A549 (cell line): ENCODE measurements around the gene HSD17B13. TPM values are rescaled to one million over a fixed set of nuclear protein-coding genes. Genes with fewer than 3 reads are reported as not detected.
"Not testable (repeated sequence)": the region's sequence is repeated elsewhere in the genome, so short reads cannot be mapped to it uniquely, and the experiment has no call there.

Source experiments
- ATAC-seq, 2 experiments: fragments of 200-7000 bp in 1 of 2; fragments of >200 bp in 1 of 2; cut with Nextera tagmentation in 1 of 2; cut with Tn5 transposase in 1 of 2; 3 replicates each; pipeline versions ENCODE4 v1.8.0 to v1.9.1; 2018 to 2020; ENCODE audit warnings: mild to moderate bottlenecking in 1 of 2, moderate library complexity in 1 of 2
- CTCF ChIA-PET: fragments of 300-600 bp; sonication (Branson Sonifier 250); formaldehyde crosslinking; extraction: SDS; loops from one replicate; lab custom pipeline; 2021; ENCODE audit warnings: antibody characterized with exemption, inconsistent platforms; lab: Yijun Ruan, JAX
- POLR2A ChIA-PET: fragments of 350-600 bp; formaldehyde crosslinking; extraction: SDS; loops from one replicate; lab custom pipeline; 2021; ENCODE audit warnings: antibody characterized with exemption, inconsistent platforms; lab: Yijun Ruan, JAX
- DNase-seq, 2 experiments: peaks; one replicate each; pipeline versions ENCODE4 v3.0.0 to v3.0.0-alpha.2; 2011 to 2016; ENCODE audit warnings: low read depth in 1 of 2, low spot score in 1 of 2
- FAIRE-seq: peaks from 2 replicates; lab custom pipeline; 2011; peaks lifted over from hg19 to GRCh38; lab: Jason Lieb, UNC
- H3K27ac ChIP-seq, 2 experiments: fragments of >200 bp; sonication (Bioruptor Twin); formaldehyde crosslinking; 3 replicates each; pipeline ENCODE4 v1.5.1; 2016 to 2017
- H3K4me1 ChIP-seq: fragments of >200 bp; sonication (Bioruptor Twin); formaldehyde crosslinking; 3 replicates; pipeline ENCODE4 v1.6.1; 2016
- H3K4me2 ChIP-seq: fragments of >200 bp; sonication (Bioruptor Twin); formaldehyde crosslinking; 3 replicates; pipeline ENCODE4 v1.6.1; 2016
- H3K4me3 ChIP-seq: fragments of >200 bp; sonication (Bioruptor Twin); formaldehyde crosslinking; 3 replicates; pipeline ENCODE4 v1.5.1; 2016
- H3K9me3 ChIP-seq: fragments of >200 bp; sonication (Bioruptor Twin); formaldehyde crosslinking; 3 replicates; pipeline ENCODE4 v1.6.1; 2016
- CBX2 ChIP-seq: fragments of 200-600 bp; sonication (generic); IDR thresholded peaks from 2 replicates; pipeline ENCODE4 v1.6.1; 2016; ENCODE audit warnings: low read depth, mild to moderate bottlenecking, borderline replicate concordance
- CBX8 ChIP-seq: fragments of 200-600 bp; sonication (generic); IDR thresholded peaks from 2 replicates; pipeline ENCODE4 v1.6.1; 2016
- CEBPB ChIP-seq, 2 experiments: fragments of >200 bp in 1 of 2; sonication (Bioruptor Twin) in 1 of 2; formaldehyde crosslinking in 1 of 2; IDR thresholded peaks; 2 replicates each; pipeline ENCODE4 v1.6.1; 2012 to 2016
- CHD2 ChIP-seq: fragments of 150-350 bp; IDR thresholded peaks from 2 replicates; pipeline ENCODE4 v1.6.1; 2014; ENCODE audit warnings: low read length; ENCODE audit not compliant: partially characterized antibody
- CTCF ChIP-seq: fragments of >200 bp; sonication (Bioruptor Twin); formaldehyde crosslinking; IDR thresholded peaks from 3 replicates; pipeline ENCODE4 v1.5.1; 2016
- ESRRA ChIP-seq: fragments of 150-350 bp; IDR thresholded peaks from 2 replicates; pipeline ENCODE4 v1.6.1; 2014; ENCODE audit warnings: mild to moderate bottlenecking, low read length, borderline replicate concordance
- FOSL2 ChIP-seq, 2 experiments: fragments of 450-650 bp in 1 of 2; fragments of >200 bp in 1 of 2; sonication (Bioruptor Twin) in 1 of 2; formaldehyde crosslinking; IDR thresholded peaks; 2 replicates each; pipeline versions ENCODE4 v1.5.0 to v1.6.1; 2016 to 2020; ENCODE audit warnings: mild to moderate bottlenecking in 1 of 2, moderate library complexity in 1 of 2
- JUNB ChIP-seq: fragments of >200 bp; sonication (Bioruptor Twin); formaldehyde crosslinking; IDR thresholded peaks from 2 replicates; pipeline ENCODE4 v1.6.1; 2016
- KDM5A ChIP-seq: fragments of 200-600 bp; sonication (generic); IDR thresholded peaks from 2 replicates; pipeline ENCODE4 v1.6.1; 2016; ENCODE audit warnings: antibody characterized with exemption, mild to moderate bottlenecking
- NFE2L2 ChIP-seq: fragments of 150-350 bp; conservative IDR thresholded peaks from 2 replicates; pipeline ENCODE4 v1.6.1; 2014; ENCODE audit warnings: low read length
- NR3C1 ChIP-seq: fragments of >200 bp; sonication (Bioruptor Twin); formaldehyde crosslinking; IDR thresholded peaks from 3 replicates; pipeline ENCODE4 v1.6.1; 2017
- PHF8 ChIP-seq: fragments of 200-600 bp; sonication (generic); IDR thresholded peaks from 2 replicates; pipeline ENCODE4 v1.6.1; 2016; ENCODE audit warnings: low read depth, mild to moderate bottlenecking, antibody characterized with exemption, moderate library complexity, borderline replicate concordance
- RAD21 ChIP-seq, 2 experiments: fragments of >200 bp in 1 of 2; sonication (Bioruptor Twin) in 1 of 2; formaldehyde crosslinking in 1 of 2; IDR thresholded peaks in 1 of 2; conservative IDR thresholded peaks in 1 of 2; 2 replicates in 1 of 2; 3 replicates in 1 of 2; pipeline ENCODE4 v1.6.1; 2012 to 2018; ENCODE audit warnings: inconsistent platforms in 1 of 2
- RCOR1 ChIP-seq: fragments of 150-350 bp; IDR thresholded peaks from 2 replicates; pipeline ENCODE4 v1.6.1; 2014; ENCODE audit warnings: antibody characterized with exemption, low read length, low read depth
- REST ChIP-seq: fragments of 200-600 bp; sonication (generic); IDR thresholded peaks from 2 replicates; pipeline ENCODE4 v1.6.1; 2016; ENCODE audit warnings: antibody characterized with exemption, mild to moderate bottlenecking, moderate library complexity
- RNF2 ChIP-seq: fragments of 200-600 bp; sonication (generic); IDR thresholded peaks from 2 replicates; pipeline ENCODE4 v1.6.1; 2016; ENCODE audit warnings: low read depth, mild to moderate bottlenecking, antibody characterized with exemption, moderate library complexity, borderline replicate concordance
- SMC3 ChIP-seq: fragments of >200 bp; sonication (Bioruptor Twin); formaldehyde crosslinking; IDR thresholded peaks from 3 replicates; pipeline ENCODE4 v1.6.1; 2018; ENCODE audit warnings: inconsistent platforms
- TP53 ChIP-seq: fragments of 250-450 bp; sonication (Bioruptor Pico); IDR thresholded peaks from 2 replicates; pipeline ENCODE4 v1.5.0; 2021; ENCODE audit warnings: mild to moderate bottlenecking, moderate library complexity
- WGBS: methylation state at CpG from one replicate; pipeline ENCODE4 v1.1.6; 2017; ENCODE audit errors: missing lambda C conversion rate; 5-methylcytosine and 5-hydroxymethylcytosine counted together
- polyA plus RNA-seq, 4 experiments: library from polyadenylated mRNA; depleted of rRNA in 3 of 4; stranded (reverse); fragments of >200 nt; fragmentation: RNase III in 1 of 4; extraction: RNeasy Plus Mini Kit Qiagen cat#74134 plus additional on column Dnase treatment in 1 of 4; gene quantifications; 2 replicates in 3 of 4; 3 replicates in 1 of 4; pipeline ENCODE4 v1.2.3, GENCODE V29; 2011 to 2017

The HSD17B13 gene
- polyA plus RNA-seq, 2 of the 4 experiments (the other 2 are of a cell fraction), result 0.08 to 0.30 TPM

GRCh38 chr4:87317527-87317926 lies 5.2 kb downstream of the HSD17B13 start:
- Histone ChIP-seq H3K4me3 (no peak overlapping the region), H3K9me3 (no peaks in the 10 kb centered on the region), H3K4me2 (0 out of 3 replicates have a peak overlapping the region, but pooled peaks have one; percentile 9), H3K4me1 (peaks cover 16% of the 10 kb centered on the region), H3K27ac (no peak overlapping the region)
- ChIA-PET POLR2A (no interaction called here), CTCF (no interaction called here)
- peak in 1 of 2 experiments; percentile 45 for DNase-seq
- TF ChIP-seq JUNB (no peak), CEBPB (IDR thresholded peaks at IDR 0.05) (peak; percentile 47 to 49; a peak in 3 of 4 replicates)
- ATAC-seq, result no peak
- no peak for FAIRE-seq
- 8% methylated on average over 1 of the region's 1 CpG for WGBS

GRCh38 chr4:87316961-87317360 lies 5.7 kb downstream of the HSD17B13 start:
- ChIA-PET CTCF (no interaction called here), POLR2A (no interaction called here)
- no peak overlapping the region for H3K4me3 ChIP-seq
- no peak for ATAC-seq
- no peak for TF ChIP-seq CEBPB (IDR thresholded peaks at IDR 0.05)
- TF ChIP-seq REST, result no peak
- no peak for TF ChIP-seq CHD2
- TF ChIP-seq NFE2L2, result no peak
- no peak for TF ChIP-seq FOSL2 (IDR thresholded peaks at IDR 0.05)
- TF ChIP-seq FOSL2 (CRISPR knock-in tag; IDR thresholded peaks at IDR 0.05), result no peak
- no peak for TF ChIP-seq RAD21 (conservative IDR thresholded peaks at IDR 0.05 in 1 of 2, IDR thresholded peaks at IDR 0.05 in 1 of 2)
- TF ChIP-seq TP53 (CRISPR knock-in tag), result no peak
- no peak for TF ChIP-seq NR3C1
- TF ChIP-seq CBX8, result no peak
- no peak for TF ChIP-seq CTCF
- TF ChIP-seq CBX2, result no peak
- TF ChIP-seq SMC3, result no peak
- no peak for TF ChIP-seq RCOR1
- TF ChIP-seq PHF8, result no peak
- no peak for TF ChIP-seq RNF2
- no peak for TF ChIP-seq ESRRA
- no peak for TF ChIP-seq KDM5A
- no peak for FAIRE-seq
- peaks cover 16% of the 10 kb centered on the region for H3K4me1 ChIP-seq
- no peak overlapping the region for H3K27ac ChIP-seq
- no peak for DNase-seq
- 0 out of 3 replicates have a peak overlapping the region, but pooled peaks have one; percentile 9 for H3K4me2 ChIP-seq
- 90% methylated on average over 3 of the region's 3 CpGs for WGBS
- H3K9me3 ChIP-seq, result no peaks in the 10 kb centered on the region

GRCh38 chr4:87315000-87315399 lies 7.7 kb downstream of the HSD17B13 start:
- CTCF ChIA-PET, H3K4me3 ChIP-seq, H3K27ac ChIP-seq, POLR2A ChIA-PET, FAIRE-seq, H3K4me2 ChIP-seq, DNase-seq, ATAC-seq, H3K9me3 ChIP-seq: not testable (repeated sequence)
- peaks cover 16% of the 10 kb centered on the region for H3K4me1 ChIP-seq
- 74% methylated on average over 4 of the region's 4 CpGs for WGBS
